Activated CD4-positive, alpha-beta T cell treated with anti-CD3 and anti-CD28 coated beads, Interleukin-2, amount 50 U/mL, for 4 hours (primary cell): Measurements from ENCODE around the gene SHISA6.

Experiments
- DNase-seq, 2 experiments: peaks; one replicate each; pipeline ENCODE4 v3.0.0-alpha.2; 2020

Gene SHISA6

DNA sequence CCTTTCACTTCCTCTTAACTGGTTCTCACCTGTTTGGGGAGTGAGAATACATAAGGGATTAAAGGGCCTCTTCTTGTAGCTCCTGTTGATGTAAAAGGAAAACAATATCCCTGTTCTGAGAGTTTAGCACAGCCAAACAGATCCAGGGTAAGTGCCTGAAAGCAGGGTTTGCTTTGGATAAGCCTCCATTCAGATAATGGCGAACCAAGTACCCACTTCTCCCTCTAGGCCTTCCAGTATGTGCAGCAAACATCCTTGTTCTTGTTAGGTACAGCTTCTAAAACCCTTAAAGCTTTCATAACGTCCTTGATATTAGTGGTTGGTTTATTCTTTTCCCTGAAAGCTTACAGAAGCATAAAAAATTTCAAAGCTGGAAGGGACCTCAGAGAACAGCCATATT, 226.6 kb downstream of the SHISA6 start:
- DNase-seq = no peak

- DNase-seq = no peak
Observed at GRCh38 chr17:11485336-11486100, 244.5 kb downstream of the SHISA6 start.

DNA sequence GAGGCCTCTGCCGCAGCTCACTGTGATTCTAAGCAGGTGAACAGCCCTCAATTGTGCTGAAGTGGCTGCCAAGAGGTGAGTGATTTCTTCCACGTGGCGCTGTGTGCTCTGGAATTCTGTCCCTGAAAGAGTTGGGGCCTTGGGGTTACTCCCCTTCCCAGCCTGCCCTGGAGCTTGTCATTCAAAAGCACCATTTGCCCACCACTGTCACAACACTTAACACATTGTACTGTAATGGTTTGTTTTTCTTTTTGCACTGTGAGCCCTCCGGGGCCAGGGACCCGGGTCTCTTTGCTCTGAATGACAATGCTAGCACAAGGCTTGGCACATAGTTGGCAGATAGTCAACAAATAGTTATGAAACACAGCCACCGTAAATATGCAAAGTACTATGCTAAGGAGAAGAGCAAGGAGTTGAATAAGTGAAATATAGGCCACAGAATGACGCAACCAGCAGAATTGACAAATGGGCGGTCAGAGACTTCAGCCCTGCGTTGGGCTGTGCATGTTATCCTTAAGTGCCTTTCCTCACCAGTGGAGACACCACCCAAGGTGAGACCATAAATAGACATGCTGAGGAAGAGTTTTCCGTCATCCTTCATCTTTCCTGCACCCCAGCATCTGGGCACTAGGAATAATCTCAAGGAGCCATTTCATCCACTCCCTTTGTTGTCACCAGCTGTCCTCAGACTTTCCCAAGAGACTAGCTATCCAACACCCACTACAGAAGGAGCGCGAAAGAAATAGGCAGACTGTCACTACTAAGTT, 245.3 kb downstream of the SHISA6 start:
- no peak for DNase-seq

DNA sequence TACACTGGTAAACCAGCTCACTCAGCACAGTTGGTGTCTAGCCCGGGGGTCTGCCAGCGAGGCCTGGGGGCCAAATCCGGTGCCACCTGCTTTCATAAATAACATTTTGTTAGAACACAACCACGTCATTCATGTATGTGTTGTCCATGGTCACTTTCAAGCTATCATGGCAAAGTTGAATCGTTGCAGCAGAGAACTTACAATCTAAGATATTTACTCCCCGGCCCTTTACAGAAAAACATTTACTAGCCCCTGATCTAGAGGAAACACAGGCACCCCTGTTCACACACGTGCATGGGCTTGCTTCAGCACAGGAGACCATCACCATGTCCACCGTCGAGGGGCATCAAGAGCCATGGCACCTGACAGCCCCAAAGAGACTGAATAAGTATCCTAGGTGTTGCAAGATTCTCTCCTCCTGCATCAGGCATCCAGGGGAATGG, 245.9 kb downstream of the SHISA6 start:
- DNase-seq = no peak

GRCh38 chr17:11487469-11487868, 246.5 kb downstream of the SHISA6 start:
- DNase-seq = no peak

DNA sequence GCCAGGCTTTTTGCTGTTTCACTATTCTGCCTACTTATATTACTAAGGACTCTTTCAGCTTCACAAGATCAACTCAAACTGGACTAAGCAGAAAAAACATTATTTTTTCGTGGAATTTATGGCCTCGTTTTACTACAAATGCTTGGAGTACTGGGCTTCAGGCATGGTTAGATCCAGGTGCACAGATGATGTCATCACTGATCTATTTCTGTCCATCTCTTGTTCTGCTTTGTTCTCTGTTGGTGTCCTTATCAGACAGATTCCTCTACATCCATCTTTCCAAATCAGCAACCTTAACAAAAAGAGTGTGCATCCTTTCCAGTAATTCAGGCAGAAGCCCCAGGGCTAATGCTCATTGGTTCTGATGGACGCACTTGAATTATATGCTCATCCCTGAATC, 247.4 kb downstream of the SHISA6 start:
- DNase-seq = no peak

DNA sequence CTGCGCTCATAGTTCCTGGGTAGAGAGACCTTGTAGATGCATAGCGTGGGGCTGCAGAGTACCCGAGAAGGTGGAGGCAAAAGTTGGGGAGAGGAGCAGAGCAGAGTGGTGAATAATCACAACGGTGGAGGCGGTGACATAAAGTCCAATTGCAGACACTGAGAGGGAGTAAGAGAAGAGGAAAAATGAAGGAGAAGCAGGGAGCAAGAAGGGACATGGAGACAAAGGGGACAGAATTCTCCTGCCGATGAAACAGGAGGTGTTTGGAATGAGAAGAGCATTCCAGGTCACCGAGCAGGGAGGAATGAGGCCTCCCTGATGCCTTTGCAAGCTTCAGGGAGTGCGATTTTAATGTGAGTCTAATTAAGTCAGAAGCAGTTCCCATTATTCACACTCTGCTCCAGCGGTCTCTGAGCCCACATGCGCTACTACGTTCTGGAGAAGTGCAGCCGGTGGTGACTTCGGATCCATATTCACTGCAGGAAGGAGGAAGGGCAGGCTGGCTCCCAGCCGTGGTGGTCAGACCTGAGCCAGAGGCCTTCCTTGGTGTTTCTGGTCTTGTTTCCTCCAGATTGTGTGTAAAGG, 249.2 kb downstream of the SHISA6 start:
- DNase-seq = no peak

DNA sequence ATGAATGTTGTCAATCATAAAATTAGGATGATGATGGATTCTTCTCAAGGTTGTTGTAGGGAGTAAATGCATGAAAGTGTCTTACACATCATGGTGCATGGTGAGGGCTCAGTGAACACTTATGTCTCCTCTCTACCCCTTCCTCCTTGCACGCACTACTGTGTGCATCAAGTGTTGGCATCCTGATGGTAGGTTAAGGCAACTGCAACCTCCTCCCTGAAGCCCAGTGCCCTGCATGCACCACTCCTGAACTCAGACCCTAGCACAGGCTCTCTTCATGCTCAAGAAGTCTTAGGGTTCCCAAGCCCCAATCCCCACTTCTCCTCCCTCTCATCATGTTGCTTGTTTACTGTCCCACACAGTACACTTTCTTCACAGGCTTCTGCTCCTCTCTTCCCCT, 251.5 kb downstream of the SHISA6 start:
- DNase-seq = no peak

GRCh38 chr17:11493936-11494335, 252.9 kb downstream of the SHISA6 start:
- no peak for DNase-seq

GRCh38 chr17:11495613-11496012, 254.6 kb downstream of the SHISA6 start:
- DNase-seq = no peak

GRCh38 chr17:11499881-11500280, 258.9 kb downstream of the SHISA6 start:
- DNase-seq = no peak

GRCh38 chr17:11503308-11504035, 262.5 kb downstream of the SHISA6 start:
- DNase-seq = no peak

DNA sequence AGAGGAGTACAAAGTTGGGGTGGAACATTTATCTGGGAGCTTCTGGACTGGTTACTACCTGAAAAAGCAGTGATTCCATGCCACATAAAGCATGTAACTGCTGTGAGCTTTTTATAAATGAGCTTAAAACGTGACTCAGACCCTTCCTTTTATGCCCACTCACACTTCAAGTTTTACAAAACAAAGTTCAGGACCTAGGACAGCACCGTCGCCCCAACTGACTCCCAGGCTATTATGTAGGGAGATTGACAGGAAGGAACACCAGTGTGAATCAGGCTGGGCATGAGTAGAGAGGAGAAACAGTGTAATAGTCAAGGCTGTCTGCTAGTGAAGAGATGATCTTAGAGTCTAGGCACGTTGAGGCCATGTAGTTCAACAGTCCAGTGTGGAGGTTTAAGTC, 265.6 kb downstream of the SHISA6 start:
- no peak for DNase-seq

DNA sequence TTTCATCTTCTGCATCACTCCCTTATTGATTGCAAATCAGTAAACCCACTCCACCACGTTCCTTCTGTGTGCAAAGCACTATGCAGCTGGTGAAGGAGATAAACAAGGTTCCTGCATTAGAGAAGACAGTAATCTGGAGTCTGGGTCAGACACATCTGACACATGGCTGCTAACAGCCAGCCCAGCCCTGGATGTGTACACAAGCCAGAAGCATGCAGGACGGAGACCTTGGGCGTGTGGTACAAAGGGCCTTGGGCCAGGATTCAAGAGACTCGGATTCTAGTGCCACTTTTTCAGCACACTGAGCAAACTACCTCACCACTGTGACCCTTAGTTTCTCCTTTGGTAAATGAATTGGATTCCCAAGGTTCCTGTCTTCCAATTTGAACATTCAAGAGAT, 270.7 kb downstream of the SHISA6 start:
- no peak for DNase-seq

DNA sequence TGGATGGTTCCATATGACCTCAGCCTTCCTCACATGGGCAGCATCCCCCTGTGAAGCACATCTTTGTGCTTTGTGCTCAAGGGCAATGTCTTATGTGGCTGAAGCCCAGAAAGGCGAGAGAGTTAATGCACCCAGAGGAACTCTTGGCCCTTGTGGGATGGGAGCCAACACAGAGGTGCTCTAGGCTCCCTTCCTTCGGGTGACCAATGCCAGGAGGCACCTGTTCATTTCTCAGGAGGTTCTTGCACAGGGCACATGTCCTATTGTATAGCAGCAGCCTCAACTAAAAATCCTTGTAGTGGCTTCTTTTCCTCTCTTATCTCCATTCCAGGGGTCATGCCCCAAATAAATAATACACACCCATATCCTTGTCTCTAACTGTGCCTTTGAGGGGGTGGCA, 273.6 kb downstream of the SHISA6 start:
- DNase-seq = no peak

- DNase-seq = no peak
Observed at GRCh38 chr17:11514981-11515680, 274.1 kb downstream of the SHISA6 start.

DNA sequence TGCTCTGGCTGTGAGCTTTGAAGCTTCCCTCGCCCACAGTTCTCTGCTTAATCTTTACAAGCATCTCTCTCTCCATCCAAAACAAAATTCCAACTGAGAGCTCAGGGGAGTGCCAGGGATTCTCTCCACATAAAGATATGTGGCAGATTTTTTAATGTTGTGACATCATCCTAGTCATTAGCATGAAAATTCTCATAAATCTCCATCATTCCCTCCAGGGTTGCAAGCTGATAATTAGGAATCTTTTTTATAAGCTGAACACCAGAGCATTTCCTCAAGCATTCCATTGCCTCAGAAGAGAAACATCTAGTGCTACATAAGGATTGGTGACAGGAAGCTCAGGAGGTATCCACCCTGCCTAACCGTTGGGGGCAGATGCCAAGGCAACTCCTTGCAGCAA, 274.9 kb downstream of the SHISA6 start:
- DNase-seq = no peak

GRCh38 chr17:11535231-11535630, 294.2 kb downstream of the SHISA6 start:
- no peak for DNase-seq

- DNase-seq = no peak
Observed at GRCh38 chr17:11538366-11538765, 297.4 kb downstream of the SHISA6 start.

GRCh38 chr17:11539637-11540036, 298.6 kb downstream of the SHISA6 start:
- DNase-seq = no peak

- DNase-seq = no peak
Observed at GRCh38 chr17:11545002-11545401, 304.0 kb downstream of the SHISA6 start.

- DNase-seq = no peak
Observed at GRCh38 chr17:11545696-11546095, 304.7 kb downstream of the SHISA6 start.

DNA sequence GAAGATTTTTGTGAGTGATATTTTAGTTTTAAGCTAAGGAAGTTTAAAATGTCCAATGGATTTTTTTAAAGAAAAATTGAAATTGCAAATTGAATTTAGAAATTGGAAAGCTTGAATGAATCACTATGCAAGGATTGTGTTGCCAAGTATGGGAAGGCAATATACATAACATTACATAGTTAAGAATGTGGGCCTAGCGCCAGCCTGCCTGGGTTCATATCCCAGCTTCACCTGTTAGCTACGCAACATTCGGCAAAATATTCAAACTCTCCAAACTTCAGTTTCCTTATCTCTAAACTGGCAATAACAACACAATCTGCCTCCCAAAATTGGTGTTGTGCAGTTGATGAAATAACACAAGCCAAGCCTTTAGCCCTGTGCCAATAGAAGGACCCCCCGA, 306.8 kb downstream of the SHISA6 start:
- no peak for DNase-seq
